BLaER1 treated with 17β-estradiol and CSF1 and Interleukin-3, amounts not matched to agents 10 nM and 100 nM (cell line): Measurements from ENCODE around the gene EYA2.

ENCODE experiments used
- H3K27ac ChIP-seq, 11 experiments: shearing (Covaris generic); formaldehyde crosslinking; 2 replicates each; pipeline ENCODE4 v1.8.1; 2022
- H3K27me3 ChIP-seq, 11 experiments: shearing (Covaris generic); formaldehyde crosslinking; 2 replicates each; pipeline ENCODE4 v1.8.1; 2022
- H3K36me3 ChIP-seq, 11 experiments: shearing (Covaris generic); formaldehyde crosslinking; 2 replicates each; pipeline ENCODE4 v1.8.1; 2022
- H3K4me1 ChIP-seq, 10 experiments: shearing (Covaris generic); formaldehyde crosslinking; 2 replicates each; pipeline ENCODE4 v1.8.1; 2022
- H3K4me2 ChIP-seq, 11 experiments: shearing (Covaris generic); formaldehyde crosslinking; 2 replicates each; pipeline ENCODE4 v1.8.1; 2022
- H3K4me3 ChIP-seq, 10 experiments: shearing (Covaris generic); formaldehyde crosslinking; 2 replicates each; pipeline ENCODE4 v1.8.1; 2022
- H3K9ac ChIP-seq, 11 experiments: shearing (Covaris generic); formaldehyde crosslinking; 2 replicates each; pipeline ENCODE4 v1.8.1; 2022
- H3K9me3 ChIP-seq, 11 experiments: shearing (Covaris generic); formaldehyde crosslinking; replicated peaks in 1 of 11; 2 replicates each; pipeline ENCODE4 v1.8.1; 2022
- H4K20me1 ChIP-seq, 11 experiments: shearing (Covaris generic); formaldehyde crosslinking; 2 replicates each; pipeline ENCODE4 v1.8.1; 2022
- Cebpa-rat ChIP-seq, 11 experiments: shearing (Covaris generic); IDR thresholded peaks; 2 replicates each; pipeline ENCODE4 v1.8.1; 2022

Gene EYA2

DNA sequence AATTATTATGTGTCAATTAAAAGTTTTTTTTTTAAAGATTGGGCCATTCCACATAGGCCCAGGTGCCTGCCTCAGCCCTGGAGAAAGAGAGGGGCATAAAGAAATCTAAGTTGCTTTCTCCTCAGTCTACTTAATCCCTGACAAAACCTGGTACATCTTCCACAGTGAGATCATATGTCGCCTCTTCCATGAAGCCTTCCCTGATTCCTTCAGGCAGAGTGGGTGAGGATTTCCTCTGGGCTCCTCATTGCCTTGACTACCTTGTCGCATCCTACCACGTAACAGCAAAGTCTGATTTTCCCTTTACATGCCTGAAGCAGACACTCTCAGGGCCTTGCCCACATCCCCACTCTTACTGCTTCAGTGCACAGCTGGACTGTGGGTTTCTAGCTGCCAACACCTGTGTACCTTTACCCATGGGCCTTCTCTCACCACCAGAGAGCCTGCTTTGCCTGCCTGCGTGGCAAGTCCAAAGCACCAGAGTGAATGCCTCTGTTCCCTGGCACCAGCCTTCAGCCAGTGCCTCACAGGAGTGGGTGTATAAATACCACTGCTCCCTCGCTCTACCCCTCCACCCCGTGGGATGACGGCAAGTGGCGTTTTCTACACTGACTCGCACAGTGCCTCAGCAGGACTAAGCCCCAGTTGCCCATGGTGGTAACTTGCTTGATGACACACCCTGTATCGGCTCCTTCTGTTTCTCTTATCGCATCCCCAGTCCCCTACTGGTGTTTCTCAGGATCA lies 68.0 kb downstream of the EYA2 start:
- no peaks in the 10 kb centered on the region for H3K36me3 ChIP-seq
- H3K9me3 ChIP-seq = no peaks in the 10 kb centered on the region

DNA sequence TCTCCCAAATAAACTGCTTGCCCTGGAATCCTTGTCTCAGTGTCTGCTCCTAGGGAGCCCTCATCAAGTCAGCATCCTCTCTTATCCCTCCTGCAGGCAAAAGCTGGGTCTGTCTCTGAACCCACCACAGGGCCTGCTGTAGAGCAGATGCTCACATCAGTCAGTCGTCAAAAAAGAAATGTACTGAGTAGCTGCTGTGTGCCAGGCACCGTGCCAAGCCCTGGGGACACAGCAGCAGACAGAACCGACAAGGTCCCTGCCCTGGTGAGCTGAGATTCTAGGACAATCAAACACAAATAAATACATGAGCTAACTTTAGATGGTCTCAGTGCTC lies 68.5 kb downstream of the EYA2 start:
- H4K20me1 ChIP-seq = no peaks in the 10 kb centered on the region
- H3K27ac ChIP-seq = no peak overlapping the region
- H3K4me1 ChIP-seq = peaks cover 4 to 16% (median 10%) of the 10 kb centered on the region in 10 experiments; a peak in 13 of 20 replicates
- H3K4me3 ChIP-seq = no peak overlapping the region
- TF ChIP-seq Cebpa-rat (IDR thresholded peaks at IDR 0.05) = no peak
- no peaks in the 10 kb centered on the region for H3K36me3 ChIP-seq
- no peaks in the 10 kb centered on the region for H3K9me3 ChIP-seq
- H3K9ac ChIP-seq = no peak overlapping the region
- H3K27me3 ChIP-seq = no peaks in the 10 kb centered on the region
- H3K4me2 ChIP-seq = peak overlapping the region in 1 of 11 experiments; percentile 6; a peak in 2 of 22 replicates

More for the DNA sequence above, 68.0 kb downstream of the EYA2 start:
- Histone ChIP-seq H3K27me3 (no peaks in the 10 kb centered on the region), H3K27ac (no peak overlapping the region), H3K9ac (no peak overlapping the region), H4K20me1 (no peaks in the 10 kb centered on the region), H3K4me2 (peak overlapping the region in 1 of 11 experiments; percentile 6; a peak in 1 of 22 replicates), H3K4me3 (no peak overlapping the region), H3K4me1 (peaks cover 4 to 16% (median 10%) of the 10 kb centered on the region in 10 experiments; a peak in 13 of 20 replicates)
- TF ChIP-seq Cebpa-rat (IDR thresholded peaks at IDR 0.05) = no peak

DNA sequence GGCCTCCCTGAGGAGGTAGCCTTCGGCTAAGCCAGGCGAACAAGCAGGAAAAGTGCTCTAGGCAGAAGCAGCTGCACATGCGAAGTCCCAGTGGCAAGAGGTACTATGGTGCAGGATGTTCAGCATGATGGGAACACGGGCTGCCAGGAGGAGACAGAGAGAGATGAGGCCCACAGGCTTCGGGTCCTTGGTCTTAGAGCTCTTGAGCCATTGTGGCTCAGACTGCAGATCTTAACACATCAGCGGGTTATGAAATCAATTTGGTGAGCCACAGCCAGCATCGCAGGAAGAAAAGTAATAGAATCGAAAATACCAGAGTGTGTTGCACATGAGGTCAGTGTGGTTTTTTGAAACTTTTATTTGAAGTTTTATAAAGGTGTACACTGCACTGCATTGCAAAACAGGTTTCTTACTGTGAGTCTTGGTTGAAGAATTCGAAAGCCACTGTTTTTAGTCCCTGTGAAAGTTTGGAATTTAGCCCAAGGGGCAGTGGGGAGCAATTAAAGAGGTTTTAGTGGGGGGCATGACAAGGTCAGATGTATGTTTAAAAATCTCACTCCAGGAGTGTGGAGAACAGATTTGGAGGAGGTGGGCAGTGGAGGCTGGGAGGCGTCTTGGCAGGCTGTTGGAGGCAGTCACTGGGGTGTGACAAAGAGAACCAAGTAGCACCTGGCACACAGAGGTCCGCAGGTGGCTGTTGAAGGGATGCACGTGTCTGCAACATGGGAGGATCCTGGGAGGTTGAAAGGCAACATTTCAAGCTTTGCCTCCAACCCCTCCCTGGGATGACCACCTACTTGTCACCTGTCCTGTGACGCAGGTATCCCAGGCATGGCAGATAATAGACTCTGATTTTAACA lies 69.3 kb downstream of the EYA2 start:
- no peak overlapping the region for H3K4me3 ChIP-seq
- no peaks in the 10 kb centered on the region for H3K36me3 ChIP-seq
- H3K27me3 ChIP-seq = no peaks in the 10 kb centered on the region
- no peak overlapping the region for H3K9ac ChIP-seq
- TF ChIP-seq Cebpa-rat (IDR thresholded peaks at IDR 0.05) = no peak
- H3K4me1 ChIP-seq = peaks cover 4 to 16% (median 7%) of the 10 kb centered on the region in 10 experiments; a peak in 13 of 20 replicates
- no peaks in the 10 kb centered on the region for H3K9me3 ChIP-seq
- H3K27ac ChIP-seq = no peak overlapping the region
- peak overlapping the region in 3 of 11 experiments; percentile 9 to 13 (median 13); a peak in 3 of 22 replicates for H3K4me2 ChIP-seq
- no peaks in the 10 kb centered on the region for H4K20me1 ChIP-seq

DNA sequence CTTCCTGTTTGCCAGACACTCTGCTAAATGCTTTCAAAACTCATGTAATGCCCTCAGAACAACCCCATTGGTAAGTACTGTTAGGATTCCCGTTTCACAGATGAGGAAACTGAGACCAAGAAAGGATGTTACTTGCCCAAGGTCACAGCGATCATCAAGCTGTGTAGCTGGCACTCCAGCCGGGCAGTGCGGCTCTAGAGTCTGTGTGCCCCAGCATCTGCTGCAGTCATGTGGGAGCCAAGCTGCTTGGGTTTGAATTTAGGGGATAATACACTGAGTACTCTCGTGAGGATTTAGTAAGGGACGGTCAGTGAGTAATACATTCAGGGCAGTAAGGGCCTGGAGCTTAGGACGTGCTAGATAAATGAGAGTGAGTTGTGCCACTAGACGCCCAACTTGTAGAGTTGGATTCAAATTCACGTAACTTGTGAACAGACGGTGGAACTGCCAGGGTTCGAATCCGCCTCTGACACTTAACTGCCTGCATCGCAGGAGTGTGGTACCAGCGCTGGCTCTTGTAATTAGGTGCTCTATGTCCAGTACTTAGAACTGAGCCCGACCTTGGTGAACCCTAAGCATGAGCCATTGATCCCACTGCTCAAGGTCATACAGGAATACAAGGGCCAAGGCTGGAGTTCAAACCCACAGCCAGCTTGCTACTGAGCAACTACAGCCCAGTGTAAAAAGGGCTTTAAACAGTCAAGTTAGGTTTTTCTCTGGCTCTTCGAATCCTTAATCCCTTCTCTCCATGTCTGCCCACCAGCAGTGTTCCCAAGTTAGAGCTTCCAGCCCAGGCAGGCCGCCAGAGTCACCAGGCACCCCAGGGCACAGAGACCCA lies 70.2 kb downstream of the EYA2 start:
- H3K9ac ChIP-seq = no peak overlapping the region
- H3K36me3 ChIP-seq = no peaks in the 10 kb centered on the region
- no peaks in the 10 kb centered on the region for H3K9me3 ChIP-seq
- no peak overlapping the region for H3K4me3 ChIP-seq
- H3K4me1 ChIP-seq = peaks cover 0 to 19% (median 7%) of the 10 kb centered on the region in 10 experiments; a peak in 9 of 20 replicates
- H4K20me1 ChIP-seq = no peaks in the 10 kb centered on the region
- 0 out of 22 replicates have a peak overlapping the region, but pooled peaks of 2 of the 11 experiments have one; percentile 9 to 13 for H3K4me2 ChIP-seq
- no peak overlapping the region for H3K27ac ChIP-seq
- no peaks in the 10 kb centered on the region for H3K27me3 ChIP-seq
- no peak for TF ChIP-seq Cebpa-rat (IDR thresholded peaks at IDR 0.05)

DNA sequence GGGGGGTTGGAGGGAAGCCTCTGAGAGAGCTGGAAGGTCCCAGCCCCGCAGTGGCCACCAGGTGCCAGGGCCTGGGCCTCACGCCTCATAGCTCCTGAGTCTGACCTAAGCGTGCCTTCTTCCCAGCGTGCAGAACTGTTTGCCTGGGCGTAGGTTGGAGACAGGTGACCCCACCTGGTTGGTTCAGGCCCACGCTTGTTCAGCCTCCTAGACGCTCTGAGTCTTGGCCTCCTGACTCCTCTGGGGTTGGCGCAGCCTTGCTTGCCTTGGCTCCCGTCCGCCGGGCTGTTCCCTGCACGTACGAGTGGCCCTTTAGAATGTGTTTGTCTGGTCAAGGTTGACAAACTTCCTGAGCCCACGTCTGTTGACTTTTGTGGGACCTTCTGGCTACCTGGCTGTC lies 70.8 kb downstream of the EYA2 start:
- no peaks in the 10 kb centered on the region for H4K20me1 ChIP-seq
- H3K4me1 ChIP-seq = peaks cover 0 to 25% (median 12%) of the 10 kb centered on the region in 10 experiments; a peak in 10 of 20 replicates
- H3K27me3 ChIP-seq = no peaks in the 10 kb centered on the region
- no peaks in the 10 kb centered on the region for H3K36me3 ChIP-seq
- no peak overlapping the region for H3K4me3 ChIP-seq
- no peaks in the 10 kb centered on the region for H3K9me3 ChIP-seq
- H3K27ac ChIP-seq = no peak overlapping the region
- TF ChIP-seq Cebpa-rat (IDR thresholded peaks at IDR 0.05) = no peak
- H3K4me2 ChIP-seq = no peak overlapping the region
- H3K9ac ChIP-seq = no peak overlapping the region

DNA sequence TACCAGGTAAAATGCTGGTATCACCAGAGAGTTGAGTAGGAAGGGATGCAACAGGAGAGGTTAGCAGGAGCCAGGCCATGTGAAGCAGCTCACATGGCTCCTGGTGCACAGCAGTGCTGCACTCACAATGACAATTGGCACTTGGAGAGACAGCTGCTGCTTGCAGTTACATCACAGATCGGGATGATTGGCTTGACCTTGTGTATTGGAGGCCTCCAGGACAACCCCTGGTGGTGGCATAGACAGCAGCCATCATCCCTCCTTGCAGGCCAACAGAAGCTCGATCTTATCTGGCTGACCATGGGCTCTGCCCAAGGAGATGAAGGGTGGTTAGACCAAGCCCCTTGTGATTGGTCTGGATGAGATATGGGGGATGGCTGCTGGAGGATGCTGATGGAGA lies 73.0 kb downstream of the EYA2 start:
- H3K4me2 ChIP-seq = no peak overlapping the region
- no peak overlapping the region for H3K27ac ChIP-seq
- no peak overlapping the region for H3K4me3 ChIP-seq
- peaks cover 0 to 30% (median 12%) of the 10 kb centered on the region in 10 experiments; a peak in 10 of 20 replicates for H3K4me1 ChIP-seq
- no peak for TF ChIP-seq Cebpa-rat (IDR thresholded peaks at IDR 0.05)
- no peaks in the 10 kb centered on the region for H3K36me3 ChIP-seq
- no peak overlapping the region for H3K9ac ChIP-seq
- no peaks in the 10 kb centered on the region for H3K27me3 ChIP-seq
- no peaks in the 10 kb centered on the region for H4K20me1 ChIP-seq
- H3K9me3 ChIP-seq = no peaks in the 10 kb centered on the region

DNA sequence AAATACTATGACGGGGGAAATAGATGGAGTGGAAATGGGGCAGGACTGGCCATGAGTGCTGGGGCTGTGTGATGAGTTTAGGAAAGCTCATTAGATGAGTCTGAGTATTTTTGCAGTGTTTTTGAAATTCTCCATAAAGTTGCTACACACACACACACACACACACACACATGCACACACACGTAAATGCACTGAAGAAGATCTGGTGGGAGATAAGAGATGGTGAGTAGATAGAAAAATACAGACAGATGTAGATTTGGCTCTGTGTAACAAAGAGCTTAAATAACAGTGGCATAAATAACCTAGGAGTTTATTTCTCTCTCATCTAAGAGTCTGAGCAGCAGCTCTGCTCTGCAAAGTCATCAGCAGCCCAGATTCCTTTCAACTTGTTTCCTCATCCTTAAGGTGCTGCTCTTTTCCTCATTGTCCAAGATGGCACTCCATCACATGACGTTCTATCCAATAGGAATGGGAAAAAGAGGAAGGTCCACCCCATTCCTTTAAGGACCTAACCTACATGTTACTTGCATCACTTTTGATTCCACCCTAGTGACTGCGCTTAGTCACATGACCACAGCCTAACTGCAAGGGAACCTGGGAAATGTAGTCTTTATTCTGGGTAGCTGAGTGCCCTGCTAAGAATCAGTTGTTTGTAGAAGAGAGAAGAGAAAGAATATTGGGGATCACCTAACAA lies 76.4 kb downstream of the EYA2 start:
- TF ChIP-seq Cebpa-rat (IDR thresholded peaks at IDR 0.05) = no peak

DNA sequence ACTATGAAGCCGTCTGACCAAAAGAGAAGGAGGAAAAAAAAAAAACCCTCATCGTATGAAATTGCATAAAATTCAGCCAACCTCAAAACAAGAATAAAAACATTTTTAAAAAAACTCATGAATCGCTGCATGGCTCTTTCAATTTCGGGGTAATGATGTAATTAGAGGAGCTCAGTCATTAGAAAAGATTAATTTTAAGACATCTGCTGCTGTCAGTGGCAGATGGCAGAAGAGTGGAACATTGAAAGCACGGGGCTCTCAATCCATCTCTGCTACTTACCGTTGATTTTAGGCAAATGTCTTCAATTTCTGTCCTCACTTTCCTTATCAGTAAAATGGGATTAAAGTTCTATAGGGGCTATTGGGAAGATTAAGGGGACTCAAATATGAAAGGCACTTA lies 79.1 kb downstream of the EYA2 start:
- no peak overlapping the region for H3K4me3 ChIP-seq
- H3K36me3 ChIP-seq = no peaks in the 10 kb centered on the region
- no peaks in the 10 kb centered on the region for H3K9me3 ChIP-seq
- H3K4me2 ChIP-seq = no peak overlapping the region
- H3K4me1 ChIP-seq = peaks cover 1 to 18% (median 5%) of the 10 kb centered on the region in 10 experiments
- H3K9ac ChIP-seq = no peak overlapping the region
- H3K27me3 ChIP-seq = no peaks in the 10 kb centered on the region
- no peak for TF ChIP-seq Cebpa-rat (IDR thresholded peaks at IDR 0.05)
- no peak overlapping the region for H3K27ac ChIP-seq
- no peaks in the 10 kb centered on the region for H4K20me1 ChIP-seq

More for the DNA sequence above, 76.4 kb downstream of the EYA2 start:
- Histone ChIP-seq H3K4me2 (no peak overlapping the region), H3K27me3 (no peaks in the 10 kb centered on the region), H3K36me3 (no peaks in the 10 kb centered on the region), H4K20me1 (no peaks in the 10 kb centered on the region), H3K4me1 (peaks cover 0 to 14% (median 3%) of the 10 kb centered on the region in 10 experiments; a peak in 6 of 20 replicates), H3K9ac (no peak overlapping the region), H3K27ac (no peak overlapping the region), H3K9me3 (no peaks in the 10 kb centered on the region), H3K4me3 (no peak overlapping the region)
